Upper lobe of left lung (tissue), 6 donors: ENCODE data around the gene TAPBP. TPM values are rescaled to one million over a fixed set of nuclear protein-coding genes. Genes with fewer than 3 reads are reported as not detected.
A peak's percentile ranks its signal among the peaks of the same experiment; 100 is the strongest.

Source experiments
- ATAC-seq, 2 donors: fragments of 200-7000 bp; cut with Tn5 transposase; one replicate each; pipeline ENCODE4 v1.9.1; 2022; ENCODE audit warnings: mild to moderate bottlenecking in 2 of 2, moderate library complexity in 2 of 2; ENCODE audit not compliant: low FRiP score in 2 of 2
- DNase-seq, 2 donors: peaks; one replicate each; pipeline ENCODE4 v3.0.0-alpha.2; 2019 to 2020
- H3K27ac ChIP-seq, 4 donors: fragments of 200-600 bp; sonication (generic); one replicate each; pipeline ENCODE4 v1.5.1; 2016 to 2019
- H3K27me3 ChIP-seq, 4 donors: fragments of 200-600 bp; sonication (generic); one replicate each; pipeline ENCODE4 v1.5.1; 2017 to 2019
- H3K36me3 ChIP-seq, 4 donors: fragments of 200-600 bp; sonication (generic); one replicate each; pipeline ENCODE4 v1.5.1; 2016 to 2019
- H3K4me1 ChIP-seq, 4 donors: fragments of 200-600 bp; sonication (generic); one replicate each; pipeline ENCODE4 v1.5.1; 2018 to 2019
- H3K4me3 ChIP-seq, 4 donors: fragments of 200-600 bp; sonication (generic); one replicate each; pipeline ENCODE4 v1.5.1; 2017 to 2019; ENCODE audit warnings: mild to moderate bottlenecking in 2 of 4, moderate library complexity in 1 of 4
- H3K9me3 ChIP-seq, 4 donors: fragments of 200-600 bp; sonication (generic); one replicate each; pipeline ENCODE4 v1.5.1; 2018 to 2019
- EP300 ChIP-seq, 4 donors: sonication (generic); formaldehyde crosslinking; IDR thresholded peaks; one replicate each; pipeline ENCODE4 v1.5.1; 2017; ENCODE audit warnings: antibody characterized with exemption in 4 of 4, control low read depth in 2 of 4
- POLR2A ChIP-seq, 4 donors: fragments of 450-650 bp; IDR thresholded peaks; one replicate each; pipeline ENCODE4 v1.5.1; 2016 to 2017; ENCODE audit warnings: antibody characterized with exemption in 4 of 4, mild to moderate bottlenecking in 2 of 4
- POLR2AphosphoS5 ChIP-seq, 2 donors: sonication (generic); formaldehyde crosslinking; IDR thresholded peaks; one replicate each; pipeline ENCODE4 v1.5.1; 2017; ENCODE audit warnings: antibody characterized with exemption in 2 of 2
- WGBS, 2 donors: methylation state at CpG; one replicate each; pipeline ENCODE4 v1.1.5; 2017 to 2018; 5-methylcytosine and 5-hydroxymethylcytosine counted together
- total RNA-seq, 6 donors: library from RNA; depleted of rRNA in 4 of 6; stranded (reverse); fragments of >200 nt in 4 of 6; gene quantifications; one replicate each; pipeline versions ENCODE4 v1.1.0 to v1.2.1, GENCODE V29; 2016 to 2021
- TF ChIP-seq, protein P1 (sequence below), 6 experiments: fragments of 450-650 bp in 4 of 6; fragments of 200-600 bp in 2 of 6; sonication (generic) in 2 of 6; IDR thresholded peaks; one replicate each; pipeline ENCODE4 v1.5.1; 2016 to 2019; ENCODE audit warnings: antibody characterized with exemption in 6 of 6
- donor health status: DM: no; HTN: no; CAD: no; lungs with moderate emphysema.
- donor health status: DM: no; HTN: yes; CAD: no; lungs with severe emphysema.

The TAPBP gene
- total RNA-seq, 6 donors from 2014 or later, result 131 to 310 (median 221) TPM

GRCh38 chr6:33280539-33280938 lies 33.3 kb downstream of the TAPBP start:
- no peak for ATAC-seq
- Histone ChIP-seq H3K36me3 (peaks cover 0 to 79% (median 41%) of the 10 kb centered on the region in 4 donors), H3K4me3 (no peak overlapping the region), H3K27ac (peak overlapping the region in 2 of 4 donors; percentile 6 to 34), H3K4me1 (peaks cover 18 to 36% (median 29%) of the 10 kb centered on the region in 4 donors), H3K9me3 (no peaks in the 10 kb centered on the region), H3K27me3 (no peaks in the 10 kb centered on the region)
- TF ChIP-seq, protein P1, sequence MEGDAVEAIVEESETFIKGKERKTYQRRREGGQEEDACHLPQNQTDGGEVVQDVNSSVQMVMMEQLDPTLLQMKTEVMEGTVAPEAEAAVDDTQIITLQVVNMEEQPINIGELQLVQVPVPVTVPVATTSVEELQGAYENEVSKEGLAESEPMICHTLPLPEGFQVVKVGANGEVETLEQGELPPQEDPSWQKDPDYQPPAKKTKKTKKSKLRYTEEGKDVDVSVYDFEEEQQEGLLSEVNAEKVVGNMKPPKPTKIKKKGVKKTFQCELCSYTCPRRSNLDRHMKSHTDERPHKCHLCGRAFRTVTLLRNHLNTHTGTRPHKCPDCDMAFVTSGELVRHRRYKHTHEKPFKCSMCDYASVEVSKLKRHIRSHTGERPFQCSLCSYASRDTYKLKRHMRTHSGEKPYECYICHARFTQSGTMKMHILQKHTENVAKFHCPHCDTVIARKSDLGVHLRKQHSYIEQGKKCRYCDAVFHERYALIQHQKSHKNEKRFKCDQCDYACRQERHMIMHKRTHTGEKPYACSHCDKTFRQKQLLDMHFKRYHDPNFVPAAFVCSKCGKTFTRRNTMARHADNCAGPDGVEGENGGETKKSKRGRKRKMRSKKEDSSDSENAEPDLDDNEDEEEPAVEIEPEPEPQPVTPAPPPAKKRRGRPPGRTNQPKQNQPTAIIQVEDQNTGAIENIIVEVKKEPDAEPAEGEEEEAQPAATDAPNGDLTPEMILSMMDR (IDR thresholded peaks at IDR 0.05), result no peak
- TF ChIP-seq POLR2A (IDR thresholded peaks at IDR 0.05), result no peak
- TF ChIP-seq POLR2AphosphoS5 (IDR thresholded peaks at IDR 0.05), result no peak
- TF ChIP-seq EP300 (IDR thresholded peaks at IDR 0.05), result no peak
- DNase-seq, result no peak
- WGBS, 2 donors, result 93 to 100% methylated on average over 2 to 6 of the region's 6 CpGs

- WGBS, 2 donors, result 65 to 72% methylated on average over 4 to 5 of the region's 5 CpGs
- no peaks in the 10 kb centered on the region for H3K9me3 ChIP-seq
- peaks cover 23 to 41% (median 32%) of the 10 kb centered on the region in 4 donors for H3K4me1 ChIP-seq
- H3K36me3 ChIP-seq, result peaks cover 0 to 79% (median 42%) of the 10 kb centered on the region in 4 donors
- ATAC-seq (no peak), DNase-seq (no peak)
- H3K27ac ChIP-seq, result peak overlapping the region in 1 of 4 donors; percentile 6
- H3K27me3 ChIP-seq, result no peaks in the 10 kb centered on the region
- TF ChIP-seq POLR2A (IDR thresholded peaks at IDR 0.05) (no peak), EP300 (IDR thresholded peaks at IDR 0.05) (no peak), POLR2AphosphoS5 (IDR thresholded peaks at IDR 0.05) (no peak)
- TF ChIP-seq, protein P1 (IDR thresholded peaks at IDR 0.05), result peak in 3 of 6 experiments; percentile 39 to 57 (median 39)
- H3K4me3 ChIP-seq, result no peak overlapping the region
These were observed 33.8 kb downstream of the TAPBP start for GRCh38 chr6:33279971-33280511.

- peak in 1 of 2 donors; percentile 64 for DNase-seq
- ATAC-seq, result no peak
- H3K27me3 ChIP-seq, result no peaks in the 10 kb centered on the region
- WGBS, 2 donors, result 79 to 88% methylated on average over 3 to 13 of the region's 13 CpGs
- H3K4me1 ChIP-seq, result peaks cover 31 to 48% (median 40%) of the 10 kb centered on the region in 4 donors
- H3K9me3 ChIP-seq, result no peaks in the 10 kb centered on the region
- TF ChIP-seq EP300 (IDR thresholded peaks at IDR 0.05) (no peak), POLR2A (IDR thresholded peaks at IDR 0.05) (no peak), POLR2AphosphoS5 (IDR thresholded peaks at IDR 0.05) (no peak)
- TF ChIP-seq, protein P1 (IDR thresholded peaks at IDR 0.05), result no peak
- H3K36me3 ChIP-seq, result peaks cover 0 to 79% (median 45%) of the 10 kb centered on the region in 4 donors
- peak overlapping the region in 2 of 4 donors; percentile 17 to 97 for H3K27ac ChIP-seq
- no peak overlapping the region for H3K4me3 ChIP-seq
These were observed 34.6 kb downstream of the TAPBP start for GRCh38 chr6:33279257-33279695.

DNA sequence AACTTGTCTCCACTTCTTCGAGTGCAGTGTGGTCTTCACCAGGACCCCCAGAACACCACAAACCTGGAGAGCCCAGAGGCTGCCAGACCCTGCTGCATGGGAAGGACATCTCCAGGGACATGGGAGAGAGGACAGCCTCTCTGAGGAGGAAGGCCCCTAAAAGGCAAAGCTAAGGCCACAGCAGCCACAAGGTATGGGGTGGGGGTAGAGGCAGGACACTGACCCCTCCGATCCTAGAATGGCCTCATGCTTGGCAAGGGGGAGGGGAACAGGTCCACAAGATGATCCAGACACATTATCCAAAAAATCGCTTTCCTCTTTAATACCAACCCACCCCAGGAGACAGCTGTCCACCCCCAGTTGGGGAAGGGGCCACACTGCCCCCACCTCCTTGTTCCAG lies 35.1 kb downstream of the TAPBP start:
- WGBS, 2 donors, result 91 to 94% methylated on average over 3 of the region's 3 CpGs
- peaks cover 0 to 79% (median 47%) of the 10 kb centered on the region in 4 donors for H3K36me3 ChIP-seq
- peaks cover 35 to 53% (median 44%) of the 10 kb centered on the region in 4 donors for H3K4me1 ChIP-seq
- peak overlapping the region in 2 of 4 donors; percentile 94 to 97 for H3K27ac ChIP-seq
- no peak for DNase-seq
- no peak for ATAC-seq
- no peaks in the 10 kb centered on the region for H3K27me3 ChIP-seq
- no peak for TF ChIP-seq EP300 (IDR thresholded peaks at IDR 0.05)
- TF ChIP-seq POLR2A (IDR thresholded peaks at IDR 0.05), result no peak
- TF ChIP-seq, protein P1 (IDR thresholded peaks at IDR 0.05), result no peak
- no peak for TF ChIP-seq POLR2AphosphoS5 (IDR thresholded peaks at IDR 0.05)
- H3K9me3 ChIP-seq, result no peaks in the 10 kb centered on the region
- H3K4me3 ChIP-seq, result no peak overlapping the region

DNA sequence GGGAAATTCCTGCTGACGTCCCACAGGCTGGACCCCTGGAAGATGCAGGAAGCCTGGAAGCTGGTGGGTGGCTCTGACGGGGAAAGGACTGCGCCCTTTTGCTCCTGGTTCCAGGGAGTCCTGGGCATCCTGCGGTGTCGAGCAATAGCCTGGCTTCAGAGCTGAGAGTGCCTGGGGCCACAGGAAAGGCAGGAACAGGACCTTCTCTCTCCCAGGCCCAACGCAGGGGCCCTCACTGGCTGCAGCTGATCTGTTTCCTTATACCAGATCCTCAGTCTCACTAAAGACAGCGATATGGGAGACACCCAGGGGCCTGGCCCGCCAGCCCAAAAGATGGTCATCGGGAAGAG lies 35.5 kb downstream of the TAPBP start:
- no peak for ATAC-seq
- Histone ChIP-seq H3K4me3 (peak overlapping the region in 2 of 4 donors; percentile 67 to 79), H3K27ac (peak overlapping the region; percentile 89 to 97 (median 92)), H3K36me3 (peaks cover 0 to 80% (median 46%) of the 10 kb centered on the region in 4 donors), H3K9me3 (no peaks in the 10 kb centered on the region), H3K27me3 (no peaks in the 10 kb centered on the region), H3K4me1 (peaks cover 40 to 58% (median 49%) of the 10 kb centered on the region in 4 donors)
- TF ChIP-seq, protein P1 (IDR thresholded peaks at IDR 0.05), result no peak
- TF ChIP-seq EP300 (IDR thresholded peaks at IDR 0.05) (no peak), POLR2AphosphoS5 (IDR thresholded peaks at IDR 0.05) (no peak), POLR2A (IDR thresholded peaks at IDR 0.05) (no peak)
- no peak for DNase-seq
- 74 to 82% methylated on average over 7 to 8 of the region's 9 CpGs for WGBS, 2 donors
